K562 (cell line): ENCODE measurements around the gene GGT5.
"Not testable (repeated sequence)": the region's sequence is repeated elsewhere in the genome, so short reads cannot be mapped to it uniquely, and the experiment has no call there.

Source experiments
- ETV6 ChIP-seq, 3 experiments: fragments of 150-350 bp in 1 of 3; sonication (generic) in 1 of 3; formaldehyde crosslinking in 1 of 3; IDR thresholded peaks; 2 replicates each; pipeline versions ENCODE4 v1.6.1 to v1.8.0; 2014 to 2022; ENCODE audit warnings: borderline replicate concordance in 2 of 3, low read depth in 2 of 3, antibody characterized with exemption in 1 of 3, low read length in 1 of 3, mild to moderate bottlenecking in 1 of 3, missing genetic modification reagents in 1 of 3
- POLR2AphosphoS5 ChIP-seq: IDR thresholded peaks from 2 replicates; pipeline ENCODE4 v1.6.1; 2011; ENCODE audit warnings: mild to moderate bottlenecking, low read depth, low read length, moderate library complexity; ENCODE audit not compliant: control insufficient read depth, insufficient read depth

DNA sequence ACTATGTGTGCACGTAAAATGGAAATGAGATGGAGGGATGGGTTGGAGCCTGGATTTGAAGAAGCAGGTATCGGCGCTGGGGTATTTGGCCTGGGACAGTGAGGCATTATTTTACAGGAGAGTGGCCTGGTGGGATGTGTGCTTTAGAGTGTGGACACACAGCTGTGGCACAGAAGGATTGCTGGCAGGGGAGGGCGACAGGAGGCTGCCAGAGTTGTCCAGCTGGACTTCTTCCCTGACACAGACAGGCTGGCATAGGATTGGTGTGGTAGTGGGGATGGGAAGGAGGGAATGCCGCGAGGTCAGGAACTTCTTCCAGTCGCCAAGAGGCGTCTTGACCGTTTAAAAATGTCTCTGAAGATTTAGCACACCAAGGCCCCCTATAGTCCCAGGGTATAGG lies 42.3 kb upstream of the GGT5 start:
- TF ChIP-seq ETV6 (IDR thresholded peaks at IDR 0.05; ENCODE audit: borderline replicate concordance in 1 of 2, low read depth in 2 of 2, low read length in 1 of 2); ETV6 (CRISPR knock-in tag; IDR thresholded peaks at IDR 0.05; ENCODE audit: borderline replicate concordance); POLR2AphosphoS5: not testable (repeated sequence)
